Raji (cell line): ENCODE results near the gene FRAT2.
A peak's percentile ranks its signal among the peaks of the same experiment; 100 is the strongest.

Experiments
- POLR2A ChIP-seq: IDR thresholded peaks from 2 replicates; pipeline ENCODE4 v1.6.1; 2011; ENCODE audit warnings: low read depth, low read length, control low read depth; ENCODE audit not compliant: insufficient read depth

The FRAT2 gene, protein sequence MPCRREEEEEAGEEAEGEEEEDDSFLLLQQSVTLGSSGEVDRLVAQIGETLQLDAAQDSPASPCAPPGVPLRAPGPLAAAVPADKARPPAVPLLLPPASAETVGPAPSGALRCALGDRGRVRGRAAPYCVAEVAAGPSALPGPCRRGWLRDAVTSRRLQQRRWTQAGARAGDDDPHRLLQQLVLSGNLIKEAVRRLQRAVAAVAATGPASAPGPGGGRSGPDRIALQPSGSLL

DNA sequence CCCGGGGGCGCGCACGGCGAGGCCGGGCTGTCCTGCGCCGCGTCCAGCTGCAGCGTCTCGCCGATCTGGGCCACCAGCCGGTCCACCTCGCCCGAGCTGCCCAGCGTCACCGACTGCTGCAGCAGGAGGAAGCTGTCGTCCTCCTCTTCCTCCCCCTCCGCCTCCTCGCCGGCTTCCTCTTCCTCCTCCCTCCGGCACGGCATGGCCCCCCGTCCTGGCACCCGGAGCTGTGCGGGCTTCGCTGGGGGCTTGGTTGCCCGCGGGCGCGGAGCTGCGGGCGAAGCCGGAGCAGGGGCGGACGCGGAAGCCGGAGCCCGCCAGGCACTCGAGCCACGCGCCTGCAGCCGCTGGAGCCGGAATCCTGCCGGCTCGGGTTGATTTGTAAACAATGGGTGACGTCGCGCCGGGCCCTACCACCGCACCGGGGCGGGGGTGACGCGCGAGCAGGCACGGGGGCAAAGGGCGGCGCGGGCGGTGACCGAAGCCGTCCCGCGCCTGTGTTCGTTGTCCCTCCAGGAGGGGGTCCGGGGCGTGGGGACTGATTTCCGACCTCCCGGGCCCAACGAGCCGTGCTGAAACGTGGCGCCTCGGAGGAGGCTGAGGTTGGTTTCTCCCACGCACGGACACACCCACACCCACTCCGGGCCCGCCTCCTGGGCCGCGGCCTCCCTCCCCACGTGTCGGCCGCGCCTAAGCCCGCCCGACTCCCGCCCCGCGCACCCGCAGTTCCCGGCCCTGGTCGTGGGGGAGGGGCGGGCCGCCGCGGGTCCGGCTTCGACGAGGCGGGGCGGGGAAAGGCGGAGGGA, at the start of gene FRAT2:
TSS of gene FRAT2 (minus strand) at position 360 of the 806 bp plus-strand sequence. CDS start at position 203, 157 bp downstream.
- peak; percentile 53; the same call in 1 of the 2 replicates for TF ChIP-seq POLR2A

DNA sequence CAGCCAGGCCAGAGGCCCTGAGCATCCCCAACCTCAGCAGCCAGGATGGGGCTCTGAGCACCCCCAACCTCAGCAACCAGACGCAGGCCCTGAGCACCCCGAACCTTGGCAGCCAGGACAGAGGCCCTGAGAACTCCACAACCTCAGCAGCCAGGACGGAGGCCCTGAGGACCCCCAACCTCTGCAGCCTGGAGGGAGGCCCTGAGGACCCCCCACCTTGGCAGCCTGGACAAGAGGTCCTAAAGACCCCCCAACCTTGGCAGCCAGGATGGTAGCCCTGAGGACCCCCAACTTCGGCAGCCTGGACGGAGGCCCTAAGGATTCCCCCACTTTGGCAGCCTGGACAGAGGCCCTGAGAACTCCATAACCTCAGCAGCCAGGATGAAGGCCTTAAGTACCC, 49.6 kb upstream of the FRAT2 start:
- TF ChIP-seq POLR2A: no peak

DNA sequence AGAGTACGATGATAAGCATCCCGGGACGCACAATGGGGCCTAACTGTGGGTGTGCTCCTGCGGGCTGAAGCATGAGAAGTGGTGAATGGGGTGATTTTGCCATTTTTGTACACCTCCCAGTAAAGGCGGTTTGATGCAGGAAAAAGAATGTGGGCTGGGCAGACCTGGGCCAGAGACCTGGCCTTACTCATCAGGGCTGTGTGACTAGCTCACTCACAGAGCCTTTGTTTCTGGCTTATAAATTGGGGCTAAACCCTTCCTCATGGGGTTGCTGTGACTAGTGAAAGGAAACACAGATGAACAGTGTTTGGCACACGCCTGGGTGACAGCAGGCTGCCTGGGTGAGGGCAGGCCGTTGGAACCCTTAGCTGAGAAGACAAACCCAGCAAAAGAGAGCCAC, 48.6 kb upstream of the FRAT2 start:
- no peak for TF ChIP-seq POLR2A

DNA sequence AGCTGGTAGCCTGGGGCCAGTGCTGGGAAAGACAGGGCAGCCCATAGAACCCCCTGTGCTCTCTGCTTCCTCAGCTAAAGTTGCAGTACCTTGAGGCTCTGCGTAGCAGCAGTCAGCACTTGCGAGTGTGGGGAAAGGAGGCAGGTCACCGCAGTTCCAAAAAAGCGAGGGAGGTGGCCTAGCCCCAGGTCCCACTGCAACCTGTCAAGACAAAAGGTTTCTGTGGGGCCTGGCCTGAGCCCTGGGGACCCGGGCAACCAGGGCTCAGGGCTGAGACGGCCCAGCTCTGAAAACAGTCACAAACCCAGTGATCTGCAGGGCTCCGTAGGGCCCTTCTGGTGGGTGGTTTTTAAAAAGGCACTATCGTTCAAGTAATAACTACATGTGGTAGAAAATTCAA, 47.1 kb upstream of the FRAT2 start:
- TF ChIP-seq POLR2A: no peak

DNA sequence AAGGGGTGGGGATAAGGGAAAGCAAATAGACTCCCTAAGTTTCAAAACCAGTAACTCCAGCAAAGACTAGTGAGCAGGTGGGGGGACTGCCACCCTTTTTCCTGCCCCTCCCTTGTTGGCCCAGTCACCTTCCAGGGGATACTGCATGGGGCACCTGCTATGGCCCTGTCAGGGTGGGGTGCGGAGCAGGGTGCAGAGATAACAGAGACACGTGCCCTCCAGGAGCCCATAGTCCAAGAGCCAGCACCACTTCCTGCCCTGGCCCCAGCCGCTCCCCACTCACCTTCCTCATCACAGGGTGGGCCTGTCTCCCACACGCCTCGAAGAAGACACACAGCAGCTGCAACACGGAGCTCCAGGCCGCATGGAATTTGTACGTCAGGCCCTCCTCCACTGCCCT, 46.0 kb upstream of the FRAT2 start:
- TF ChIP-seq POLR2A: no peak

DNA sequence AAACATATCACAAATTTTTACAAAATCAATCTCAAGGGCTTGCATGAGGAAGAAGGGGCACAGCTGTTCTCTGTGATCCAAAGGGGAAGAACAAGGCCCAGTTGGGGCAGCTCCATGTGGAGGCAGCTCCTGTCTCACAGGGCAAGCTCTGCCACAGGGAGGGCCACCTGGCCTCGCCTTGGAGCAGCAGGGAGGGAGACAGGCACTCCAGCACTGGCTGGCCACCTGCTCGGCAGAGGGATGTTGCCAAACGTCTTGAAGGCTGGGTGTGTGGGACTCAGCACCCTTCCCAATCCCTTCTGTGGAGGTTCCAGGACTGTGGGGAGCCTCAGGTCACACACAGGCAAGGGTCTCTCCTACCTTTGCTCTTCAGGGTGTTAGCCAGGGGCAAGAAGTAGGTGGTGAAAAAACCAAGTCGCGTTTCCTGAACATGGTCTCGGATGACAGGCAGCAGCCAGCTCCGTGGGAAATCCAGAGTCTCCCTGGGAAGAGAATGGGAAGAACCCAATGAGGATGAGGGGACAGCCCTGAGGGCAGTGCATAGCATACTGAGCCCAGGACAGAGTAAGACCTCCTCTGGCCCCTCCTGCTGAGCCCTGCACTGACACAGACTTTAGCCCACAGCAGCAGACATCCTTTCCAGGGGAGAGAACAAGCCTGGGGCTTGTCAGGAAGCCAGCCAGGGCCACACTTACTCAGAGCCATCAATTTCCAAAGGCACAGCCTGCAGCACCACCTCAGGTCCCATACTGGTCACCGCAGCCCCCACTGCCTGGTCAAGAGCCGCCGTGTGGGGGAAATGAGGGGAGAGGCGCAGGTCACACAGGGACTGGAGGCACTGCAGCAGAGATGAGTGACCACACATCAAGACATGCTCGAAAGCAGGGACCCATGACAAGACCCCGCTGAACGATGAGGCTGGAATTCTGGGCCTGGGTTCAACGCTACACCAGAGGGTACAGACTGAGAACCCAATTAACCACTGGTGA, 44.7 kb upstream of the FRAT2 start:
- no peak for TF ChIP-seq POLR2A

DNA sequence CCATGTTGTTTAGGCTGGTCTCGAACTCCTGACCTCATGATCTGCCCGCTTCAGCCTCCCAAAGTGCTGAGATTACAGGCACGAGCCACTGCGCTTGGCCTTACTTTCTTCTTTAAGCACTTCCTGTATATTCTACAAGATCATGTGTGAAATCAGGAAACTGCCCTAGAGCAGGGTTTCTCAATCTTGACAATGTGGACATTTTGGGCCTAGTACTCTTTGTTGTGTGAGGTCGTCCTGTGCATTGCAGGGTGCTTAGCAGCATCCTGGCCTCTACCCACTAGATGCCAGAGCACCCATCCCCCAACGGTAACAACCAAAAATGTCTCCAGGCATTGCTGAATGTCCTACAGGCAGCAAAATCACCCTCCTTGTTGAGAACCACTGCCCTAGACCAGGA, 41.9 kb upstream of the FRAT2 start:
- no peak for TF ChIP-seq POLR2A

DNA sequence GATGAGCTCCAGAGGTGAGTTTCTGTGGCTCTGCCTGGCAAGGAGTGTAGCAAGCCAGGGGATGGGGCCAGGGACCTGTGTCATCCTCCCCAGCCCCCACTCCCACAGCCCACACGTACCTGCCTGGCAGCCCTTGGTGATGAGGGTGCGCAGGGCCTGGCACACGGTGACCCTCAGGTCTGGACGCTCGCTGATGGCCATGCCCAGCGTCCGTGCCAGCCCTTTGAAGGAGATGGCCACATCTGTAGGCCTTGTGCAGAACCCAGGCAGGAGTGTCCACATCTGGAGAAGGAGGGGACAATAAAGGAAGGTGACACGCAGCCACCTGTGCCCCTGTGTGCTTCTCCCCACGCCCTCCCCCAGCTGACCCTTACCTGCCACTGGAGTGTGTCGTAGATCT, 38.9 kb upstream of the FRAT2 start:
- TF ChIP-seq POLR2A: no peak

DNA sequence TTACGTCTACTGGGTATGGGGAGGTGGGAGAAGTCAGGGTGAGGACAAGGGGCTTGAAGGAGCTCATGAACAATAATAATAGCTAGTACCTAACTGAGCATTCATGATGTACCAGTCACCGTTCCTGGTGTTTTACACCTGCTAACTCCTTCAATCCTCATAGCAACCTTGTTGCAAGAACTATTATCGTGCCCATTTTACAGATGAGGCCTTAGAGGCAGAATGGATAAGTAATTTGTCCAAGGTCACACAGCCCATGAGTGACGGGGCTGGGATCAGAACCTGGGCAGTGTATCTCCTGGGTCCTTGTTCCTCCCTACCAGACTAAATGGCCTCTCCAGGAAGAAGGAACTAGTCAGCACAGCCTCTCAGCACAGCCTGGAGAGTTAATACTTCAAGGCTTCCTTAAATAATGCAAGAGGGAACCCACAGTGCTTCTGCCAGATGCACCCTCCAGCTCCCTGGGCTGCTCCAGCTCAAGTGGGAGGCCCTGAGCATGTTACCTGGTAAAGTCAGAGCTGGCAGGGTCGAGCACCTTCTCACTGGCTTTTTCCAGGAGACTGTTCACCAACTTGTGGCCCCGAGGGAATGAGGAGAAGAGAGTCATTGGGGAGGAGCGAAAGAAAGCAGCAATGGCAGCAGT, 37.8 kb upstream of the FRAT2 start:
- TF ChIP-seq POLR2A: no peak

DNA sequence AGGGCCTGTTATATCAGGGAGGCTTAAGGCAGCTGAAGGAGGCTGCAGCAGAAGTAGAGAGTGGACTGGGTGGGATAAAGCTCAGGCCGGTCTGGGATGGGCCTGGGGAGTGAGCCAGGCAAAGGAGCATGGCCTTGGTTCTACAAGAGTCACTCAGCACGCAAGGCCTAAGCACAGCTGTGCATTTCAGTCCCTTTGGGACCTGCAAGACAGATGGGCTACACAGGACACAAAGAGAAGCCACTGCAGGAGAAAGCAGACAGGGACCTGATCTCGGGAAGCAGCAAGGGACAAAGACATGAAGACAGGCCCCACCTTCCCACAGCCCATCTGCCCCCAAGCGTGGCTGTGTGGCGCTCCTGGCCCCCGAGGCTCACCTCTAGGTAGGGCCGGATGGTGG, 37.2 kb upstream of the FRAT2 start:
- no peak for TF ChIP-seq POLR2A

DNA sequence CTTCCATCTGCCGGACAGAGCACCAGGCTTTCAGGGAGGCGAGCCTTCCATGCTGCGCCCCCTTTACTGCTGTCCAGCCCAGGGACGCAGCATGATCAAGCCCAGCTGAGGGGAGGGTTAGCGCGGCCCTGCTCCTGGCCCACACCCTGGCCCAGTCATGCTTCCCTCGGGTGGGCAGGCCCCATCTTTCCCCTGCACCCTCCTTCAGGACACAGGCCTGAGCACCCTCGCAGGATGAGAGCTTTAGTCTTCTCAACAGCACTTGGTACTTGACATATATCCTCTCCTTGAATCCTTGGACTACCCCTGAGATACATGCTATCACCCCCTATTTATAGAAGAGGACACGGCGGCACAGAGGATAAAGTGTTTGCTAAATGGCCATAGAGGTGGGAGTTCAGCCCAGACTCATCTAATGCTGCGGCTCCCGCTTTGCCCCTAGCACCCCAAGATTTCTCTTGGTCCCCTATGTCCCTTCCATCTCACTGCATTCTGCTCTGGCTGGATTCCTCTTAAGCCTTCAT, 32.7 kb upstream of the FRAT2 start:
- no peak for TF ChIP-seq POLR2A

DNA sequence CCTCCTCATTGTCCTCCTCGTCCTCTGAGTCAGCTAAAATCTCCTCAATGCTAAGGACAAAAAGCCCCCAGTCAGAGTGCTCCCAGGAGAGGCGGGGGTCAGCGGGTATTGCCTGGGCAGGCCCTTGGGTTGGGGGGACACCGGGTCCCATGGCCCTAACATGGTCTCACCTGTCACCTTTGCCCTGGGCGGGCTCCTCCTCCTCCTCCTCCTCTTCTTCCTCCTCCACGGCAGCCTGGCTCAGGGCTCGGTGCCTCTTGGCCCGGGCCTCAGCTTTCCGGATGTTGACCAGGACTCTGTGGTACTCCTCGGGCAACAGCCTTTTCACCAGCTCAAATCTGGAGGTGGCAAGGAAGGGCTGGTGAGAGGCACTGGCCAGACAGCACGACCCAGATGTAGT, 32.0 kb upstream of the FRAT2 start:
- no peak for TF ChIP-seq POLR2A

DNA sequence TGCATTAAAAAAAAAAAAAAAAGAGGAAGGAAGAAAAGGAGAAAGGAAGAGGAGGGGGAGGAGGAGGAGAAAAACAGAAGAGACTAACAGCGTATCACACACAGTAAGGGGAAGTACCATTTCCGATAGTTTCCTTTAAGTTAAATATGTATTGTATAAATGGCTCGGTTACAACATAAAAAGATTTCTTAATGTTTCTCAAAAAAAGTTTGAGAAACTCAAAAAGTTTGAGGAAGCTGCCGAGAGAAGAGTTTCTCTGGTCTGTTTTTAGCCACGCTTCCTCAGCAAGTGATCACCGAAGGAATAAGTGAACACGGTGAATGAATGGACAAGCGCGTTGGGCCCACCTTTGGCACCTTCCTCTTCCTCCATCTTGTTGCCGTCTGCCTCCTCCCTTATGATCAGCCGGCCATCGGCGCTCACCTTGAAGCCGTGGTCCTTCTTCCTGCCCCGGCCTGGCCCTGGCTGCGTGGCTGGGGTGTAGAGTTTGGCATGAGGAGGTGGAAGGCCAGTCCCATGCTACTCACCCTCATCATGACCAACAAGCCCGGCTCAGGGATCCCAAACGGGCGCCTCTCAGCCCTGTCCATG, 31.3 kb upstream of the FRAT2 start:
- no peak for TF ChIP-seq POLR2A

DNA sequence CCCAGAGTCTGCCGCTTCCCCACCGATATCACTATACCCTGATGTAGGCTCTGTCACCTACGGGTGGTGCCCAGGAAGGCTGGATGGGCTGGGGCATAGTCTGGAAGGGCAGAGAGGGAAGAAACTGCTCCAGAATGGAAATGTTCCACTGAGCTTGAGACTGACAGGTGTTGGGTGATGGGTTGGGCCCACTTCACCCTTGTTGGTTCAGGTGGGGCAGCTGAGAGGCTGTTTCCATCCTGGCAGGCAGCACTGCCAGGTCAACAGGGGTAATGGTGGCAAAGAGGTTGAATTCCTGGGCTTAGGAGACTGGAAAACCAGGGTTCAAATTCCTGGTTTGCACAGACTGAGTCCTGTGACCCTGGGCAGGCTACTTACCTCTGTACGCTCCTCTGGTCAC, 28.5 kb upstream of the FRAT2 start:
- TF ChIP-seq POLR2A: no peak
